GM23338 (cell line): ENCODE measurements around the gene SNX15.

Experiments used
- CTCF ChIP-seq, 2 experiments: fragments of 200-600 bp in 1 of 2; sonication (generic) in 1 of 2; conservative IDR thresholded peaks; 2 replicates each; pipeline versions ENCODE4 v1.5.1 to v1.6.1; 2016 to 2017; ENCODE audit warnings: antibody characterized with exemption in 2 of 2, low read depth in 2 of 2, mild to moderate bottlenecking in 2 of 2, moderate library complexity in 1 of 2
- EZH2 ChIP-seq: fragments of 200-600 bp; sonication (generic); IDR thresholded peaks from one replicate; pipeline ENCODE4 v1.8.0; 2017; ENCODE audit warnings: antibody characterized with exemption, mild to moderate bottlenecking, low read depth; ENCODE audit not compliant: unreplicated experiment
- EZH2phosphoT487 ChIP-seq: fragments of 200-600 bp; sonication (generic); IDR thresholded peaks from one replicate; pipeline ENCODE4 v1.8.1; 2018; ENCODE audit warnings: antibody characterized with exemption; ENCODE audit not compliant: unreplicated experiment
- POLR2AphosphoS5 ChIP-seq: IDR thresholded peaks from 2 replicates; pipeline ENCODE4 v1.6.1; 2016; ENCODE audit warnings: antibody characterized with exemption, low read depth

GRCh38 chr11:65017937-65018336 lies 9.3 kb upstream of the SNX15 start:
- TF ChIP-seq POLR2AphosphoS5, result no peak
- no peak for TF ChIP-seq CTCF (conservative IDR thresholded peaks at IDR 0.05; ENCODE audit: low read depth in 2 of 2)
- TF ChIP-seq EZH2phosphoT487, result no peak
- TF ChIP-seq EZH2, result no peak
